Activated naive CD8-positive, alpha-beta T cell treated with anti-CD3 and anti-CD28 coated beads, Interleukin-2, amount 10 ng/mL, durations not matched to agents 7 days and 5 days (primary cell): Measurements from ENCODE around the gene PSMF1. TPM values are rescaled to one million over a fixed set of nuclear protein-coding genes. Genes with fewer than 3 reads are reported as not detected.

Experiments
- ATAC-seq: fragments of 150-1000 bp; cut with Tn5 transposase; one replicate; pipeline ENCODE4 v1.10.0; 2021; ENCODE audit warnings: low read depth, moderate library complexity
- POLR2A ChIA-PET: fragments of 350-600 bp; sonication (Branson Sonifier 250); formaldehyde crosslinking; loops from one replicate; lab custom pipeline; 2021; ENCODE audit warnings: antibody characterized with exemption; lab: Charles Lee
- DNase-seq: peaks from one replicate; pipeline ENCODE4 v3.0.0; 2021
- H3K27ac Mint-ChIP-seq: one replicate; pipeline ENCODE4 v1.8.0; 2022; ENCODE audit warnings: mild to moderate bottlenecking, mixed read lengths
- H3K27me3 Mint-ChIP-seq: one replicate; pipeline ENCODE4 v1.8.0; 2022; ENCODE audit warnings: mild to moderate bottlenecking, moderate library complexity, mixed read lengths
- H3K36me3 Mint-ChIP-seq: one replicate; pipeline ENCODE4 v1.8.0; 2021; ENCODE audit warnings: mild to moderate bottlenecking, mixed read lengths
- H3K4me1 Mint-ChIP-seq: one replicate; pipeline ENCODE4 v1.8.0; 2021; ENCODE audit warnings: mixed read lengths
- H3K4me3 Mint-ChIP-seq: one replicate; pipeline ENCODE4 v1.8.0; 2022; ENCODE audit warnings: mild to moderate bottlenecking, moderate library complexity, mixed read lengths
- H3K9me3 Mint-ChIP-seq: one replicate; pipeline ENCODE4 v1.8.0; 2021; ENCODE audit warnings: mixed read lengths
- total RNA-seq, 2 experiments: library from RNA; stranded (reverse); gene quantifications; one replicate each; pipeline ENCODE4 v1.2.3, GENCODE V29; 2021

The PSMF1 gene
- total RNA-seq, 2 experiments from 2014 or later: 126 to 127 TPM

- POLR2A ChIA-PET: no interaction called here
- no peaks in the 10 kb centered on the region for H3K4me1 Mint-ChIP-seq
- no peak for DNase-seq
- no peak for ATAC-seq
- no peaks in the 10 kb centered on the region for H3K9me3 Mint-ChIP-seq
- H3K27ac Mint-ChIP-seq: no peak overlapping the region
- H3K36me3 Mint-ChIP-seq: no peaks in the 10 kb centered on the region
- no peak overlapping the region for H3K4me3 Mint-ChIP-seq
- H3K27me3 Mint-ChIP-seq: peaks cover 13% of the 10 kb centered on the region
These were observed 60.2 kb downstream of the PSMF1 start for GRCh38 chr20:1178623-1179022.

- Mint-ChIP-seq H3K4me3 (no peak overlapping the region), H3K27ac (no peak overlapping the region), H3K27me3 (peaks cover 24% of the 10 kb centered on the region), H3K36me3 (no peaks in the 10 kb centered on the region), H3K9me3 (no peaks in the 10 kb centered on the region), H3K4me1 (peaks cover 6% of the 10 kb centered on the region)
- DNase-seq: no peak
- ATAC-seq: no peak
- POLR2A ChIA-PET: no interaction called here
These were observed 62.5 kb downstream of the PSMF1 start for GRCh38 chr20:1180949-1181348.

GRCh38 chr20:1182106-1182505 lies 63.7 kb downstream of the PSMF1 start:
- H3K4me1 Mint-ChIP-seq: peaks cover 6% of the 10 kb centered on the region
- ATAC-seq: no peak
- H3K4me3 Mint-ChIP-seq: no peak overlapping the region
- no peaks in the 10 kb centered on the region for H3K36me3 Mint-ChIP-seq
- POLR2A ChIA-PET: no interaction called here
- peaks cover 24% of the 10 kb centered on the region for H3K27me3 Mint-ChIP-seq
- DNase-seq: no peak
- no peaks in the 10 kb centered on the region for H3K9me3 Mint-ChIP-seq
- H3K27ac Mint-ChIP-seq: no peak overlapping the region

- no peaks in the 10 kb centered on the region for H3K9me3 Mint-ChIP-seq
- DNase-seq (no peak), ATAC-seq (no peak)
- H3K27me3 Mint-ChIP-seq: peaks cover 24% of the 10 kb centered on the region
- POLR2A ChIA-PET: no interaction called here
- peaks cover 6% of the 10 kb centered on the region for H3K4me1 Mint-ChIP-seq
- H3K36me3 Mint-ChIP-seq: no peaks in the 10 kb centered on the region
- no peak overlapping the region for H3K27ac Mint-ChIP-seq
- no peak overlapping the region for H3K4me3 Mint-ChIP-seq
These were observed 64.8 kb downstream of the PSMF1 start for GRCh38 chr20:1183153-1183552.

GRCh38 chr20:1184260-1184637 lies 65.8 kb downstream of the PSMF1 start:
- POLR2A ChIA-PET: interaction anchor here (0.8 kb wide), 1 partner anchor 65 kb away, joined by 3 read pairs; no protein-coding TSS in a partner anchor

GRCh38 chr20:1184638-1185315 lies 66.4 kb downstream of the PSMF1 start, which contains the start of gene TMEM74B:
TMEM74B (minus strand) TSS chr20:1184981; CDS start chr20:1183801, 1,180 bp downstream.
- POLR2A ChIA-PET: interaction anchor here (0.8 kb wide), 1 partner anchor 66 kb away, joined by 3 read pairs; no protein-coding TSS in a partner anchor
- H3K36me3 Mint-ChIP-seq: no peaks in the 10 kb centered on the region
- H3K27ac Mint-ChIP-seq: no peak within 1 kb of the TSS
- H3K27me3 Mint-ChIP-seq: peaks cover 29% of the 10 kb centered on the region
- ATAC-seq (peak; percentile 16), DNase-seq (peak; percentile 55)
- peak within 1 kb of the TSS; percentile 76 for H3K4me3 Mint-ChIP-seq
- H3K9me3 Mint-ChIP-seq: no peaks in the 10 kb centered on the region
- peaks cover 6% of the 10 kb centered on the region for H3K4me1 Mint-ChIP-seq

More at GRCh38 chr20:1184260-1184637, 65.8 kb downstream of the PSMF1 start:
- no peak overlapping the region for H3K27ac Mint-ChIP-seq
- peaks cover 6% of the 10 kb centered on the region for H3K4me1 Mint-ChIP-seq
- no peaks in the 10 kb centered on the region for H3K36me3 Mint-ChIP-seq
- DNase-seq: no peak
- ATAC-seq: no peak
- H3K9me3 Mint-ChIP-seq: no peaks in the 10 kb centered on the region
- peak overlapping the region; percentile 76 for H3K4me3 Mint-ChIP-seq
- peaks cover 26% of the 10 kb centered on the region for H3K27me3 Mint-ChIP-seq

- Mint-ChIP-seq H3K27ac (no peak overlapping the region), H3K36me3 (no peaks in the 10 kb centered on the region), H3K27me3 (peaks cover 33% of the 10 kb centered on the region), H3K9me3 (no peaks in the 10 kb centered on the region), H3K4me1 (peaks cover 6% of the 10 kb centered on the region), H3K4me3 (peak overlapping the region; percentile 16)
- DNase-seq (no peak), ATAC-seq (peak; percentile 41)
- POLR2A ChIA-PET: no interaction called here
These were observed 66.9 kb downstream of the PSMF1 start for GRCh38 chr20:1185316-1185741.

GRCh38 chr20:1185790-1186334 lies 67.5 kb downstream of the PSMF1 start:
- H3K4me1 Mint-ChIP-seq: peaks cover 6% of the 10 kb centered on the region
- H3K36me3 Mint-ChIP-seq: no peaks in the 10 kb centered on the region
- H3K27me3 Mint-ChIP-seq: peaks cover 33% of the 10 kb centered on the region
- DNase-seq: peak; percentile 77
- H3K9me3 Mint-ChIP-seq: no peaks in the 10 kb centered on the region
- POLR2A ChIA-PET: no interaction called here
- peak; percentile 74 for ATAC-seq
- H3K27ac Mint-ChIP-seq: no peak overlapping the region
- peak overlapping the region; percentile 68 for H3K4me3 Mint-ChIP-seq

- H3K27me3 Mint-ChIP-seq: peaks cover 34% of the 10 kb centered on the region
- ATAC-seq: no peak
These were observed 68.1 kb downstream of the PSMF1 start for GRCh38 chr20:1186367-1186991.

GRCh38 chr20:1187605-1188171 lies 69.3 kb downstream of the PSMF1 start:
- Mint-ChIP-seq H3K4me1 (peaks cover 6% of the 10 kb centered on the region), H3K36me3 (no peaks in the 10 kb centered on the region), H3K4me3 (no peak overlapping the region), H3K27ac (no peak overlapping the region), H3K9me3 (no peaks in the 10 kb centered on the region), H3K27me3 (peaks cover 30% of the 10 kb centered on the region)
- ATAC-seq: no peak
- no peak for DNase-seq
- POLR2A ChIA-PET: no interaction called here

More at GRCh38 chr20:1186367-1186991, 68.1 kb downstream of the PSMF1 start:
- H3K36me3 Mint-ChIP-seq: no peaks in the 10 kb centered on the region
- H3K9me3 Mint-ChIP-seq: no peaks in the 10 kb centered on the region
- POLR2A ChIA-PET: no interaction called here
- DNase-seq: no peak
- H3K27ac Mint-ChIP-seq: no peak overlapping the region
- no peak overlapping the region for H3K4me3 Mint-ChIP-seq
- peaks cover 6% of the 10 kb centered on the region for H3K4me1 Mint-ChIP-seq

- ATAC-seq: no peak
- Mint-ChIP-seq H3K27me3 (peaks cover 26% of the 10 kb centered on the region), H3K36me3 (no peaks in the 10 kb centered on the region), H3K4me3 (no peak overlapping the region), H3K4me1 (peaks cover 6% of the 10 kb centered on the region), H3K9me3 (no peaks in the 10 kb centered on the region), H3K27ac (no peak overlapping the region)
- no peak for DNase-seq
- POLR2A ChIA-PET: no interaction called here
These were observed 69.9 kb downstream of the PSMF1 start for GRCh38 chr20:1188347-1188746.

GRCh38 chr20:1189827-1190226 lies 71.4 kb downstream of the PSMF1 start:
- Mint-ChIP-seq H3K4me3 (no peak overlapping the region), H3K36me3 (no peaks in the 10 kb centered on the region)

GRCh38 chr20:1190847-1191246 lies 72.4 kb downstream of the PSMF1 start:
- POLR2A ChIA-PET: no interaction called here
- Mint-ChIP-seq H3K9me3 (peaks cover 1% of the 10 kb centered on the region), H3K36me3 (no peaks in the 10 kb centered on the region), H3K27ac (no peak overlapping the region), H3K27me3 (peaks cover 14% of the 10 kb centered on the region), H3K4me3 (no peak overlapping the region), H3K4me1 (peaks cover under 1% of the 10 kb centered on the region)
- DNase-seq: no peak
- no peak for ATAC-seq

More at GRCh38 chr20:1189827-1190226, 71.4 kb downstream of the PSMF1 start:
- Mint-ChIP-seq H3K27ac (no peak overlapping the region), H3K27me3 (peaks cover 12% of the 10 kb centered on the region), H3K4me1 (peaks cover 1% of the 10 kb centered on the region), H3K9me3 (no peaks in the 10 kb centered on the region)
- POLR2A ChIA-PET: no interaction called here
- DNase-seq (no peak), ATAC-seq (no peak)
